ENCODE measurements around the gene CMC2. TPM values are rescaled to one million over a fixed set of nuclear protein-coding genes. Genes with fewer than 3 reads are reported as not detected.

CMC2 gene
- total and polyA plus RNA-seq, 5 donors from 2014 or later = 78.1 to 210 (median 164) TPM

DNA sequence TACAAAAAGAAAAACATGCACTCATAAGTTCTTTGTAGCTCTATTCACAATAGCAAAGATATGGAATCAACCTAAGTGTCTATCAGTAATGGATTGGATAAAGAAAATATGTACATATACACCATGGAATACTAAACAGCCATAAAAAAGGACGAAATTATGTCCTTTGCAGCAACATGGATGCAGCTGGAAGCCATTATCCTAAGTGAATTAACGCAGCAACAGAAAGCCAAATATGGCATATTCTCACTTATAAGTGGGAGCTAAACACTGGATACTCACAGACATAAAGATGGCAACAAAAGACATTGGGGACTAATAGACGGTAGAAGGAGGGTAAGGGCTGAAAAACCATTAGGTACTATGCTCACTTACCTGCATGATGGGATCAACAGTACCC is 5.8 kb downstream of the CMC2 start:
- H3K36me3 Mint-ChIP-seq = peaks cover 5% of the 10 kb centered on the region
- ATAC-seq (ENCODE audit: low read depth in 2 of 2) (no peak), DNase-seq (no peak)
- peaks cover 44 to 85% (median 61%) of the 10 kb centered on the region in 4 donors for H3K4me1 Mint-ChIP-seq
- Histone ChIP-seq H3K9me3 (ENCODE audit: control insufficient read depth in 2 of 2, low read length in 2 of 2) (no peaks in the 10 kb centered on the region), H3K4me3 (ENCODE audit: low read depth, low read length) (no peak overlapping the region), H3K4me1 (ENCODE audit: control insufficient read depth, insufficient read depth, low read length, poor library complexity, severe bottlenecking) (peaks cover 39% of the 10 kb centered on the region), H3K36me3 (ENCODE audit: control insufficient read depth, insufficient read depth, low read length) (no peaks in the 10 kb centered on the region), H3K27me3 (ENCODE audit: control insufficient read depth, insufficient read depth, low read length) (no peaks in the 10 kb centered on the region), H3K27ac (ENCODE audit: insufficient read depth, low read length, poor library complexity, severe bottlenecking) (no peak overlapping the region)
- H3K9me3 Mint-ChIP-seq = no peaks in the 10 kb centered on the region
- peak overlapping the region in 1 of 4 donors; percentile 66 for H3K4me3 Mint-ChIP-seq
- peak overlapping the region in 2 of 3 donors; percentile 20 to 38 for H3K27ac Mint-ChIP-seq
- no peaks in the 10 kb centered on the region for H3K27me3 Mint-ChIP-seq

DNA sequence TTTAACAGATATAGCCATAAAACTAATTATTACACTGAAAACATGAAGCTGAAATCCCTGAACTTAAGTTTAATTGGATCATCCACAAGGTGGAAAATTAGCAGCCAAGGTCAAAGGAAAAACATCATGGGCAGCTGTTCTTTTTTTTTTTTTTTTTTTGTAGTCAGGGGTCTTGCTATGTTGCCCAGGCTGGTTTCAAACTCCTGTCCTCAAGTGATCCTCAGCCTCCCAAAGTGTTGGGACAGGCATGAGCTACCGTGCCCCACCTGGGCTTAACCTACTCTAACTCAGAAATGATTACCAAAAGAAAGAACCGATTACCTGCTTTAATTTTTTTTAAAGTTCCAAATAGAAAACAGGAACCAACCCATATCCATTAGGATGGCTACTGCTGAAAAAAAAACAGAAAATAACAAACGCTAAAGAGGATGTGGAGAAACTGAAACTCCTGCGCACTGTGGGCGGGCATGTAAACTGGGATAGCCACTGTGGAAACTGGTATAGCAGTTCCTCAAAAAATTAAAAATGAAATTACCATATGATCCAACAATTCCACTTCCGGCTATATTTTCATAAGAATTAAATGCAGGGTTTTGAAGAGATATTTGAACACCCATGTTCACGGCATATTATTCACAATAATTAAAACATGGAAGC is 8.6 kb downstream of the CMC2 start:
- Mint-ChIP-seq H3K4me3 (peak overlapping the region; percentile 89 to 98 (median 93)), H3K27ac (peak overlapping the region; percentile 36 to 99 (median 96)), H3K9me3 (no peaks in the 10 kb centered on the region), H3K4me1 (peaks cover 47 to 88% (median 67%) of the 10 kb centered on the region in 4 donors), H3K36me3 (peaks cover 5% of the 10 kb centered on the region), H3K27me3 (no peaks in the 10 kb centered on the region)
- H3K36me3 ChIP-seq (ENCODE audit: control insufficient read depth, insufficient read depth, low read length) = no peaks in the 10 kb centered on the region
- peak overlapping the region; percentile 99 for H3K4me3 ChIP-seq (ENCODE audit: low read depth, low read length)
- no peak for DNase-seq
- peaks cover 15% of the 10 kb centered on the region for H3K4me1 ChIP-seq (ENCODE audit: control insufficient read depth, insufficient read depth, low read length, poor library complexity, severe bottlenecking)
- no peak for ATAC-seq (ENCODE audit: low read depth in 2 of 2)
- H3K27me3 ChIP-seq (ENCODE audit: control insufficient read depth, insufficient read depth, low read length) = no peaks in the 10 kb centered on the region
- peak overlapping the region; percentile 85 for H3K27ac ChIP-seq (ENCODE audit: insufficient read depth, low read length, poor library complexity, severe bottlenecking)
- H3K9me3 ChIP-seq (ENCODE audit: control insufficient read depth in 2 of 2, low read length in 2 of 2) = no peaks in the 10 kb centered on the region

DNA sequence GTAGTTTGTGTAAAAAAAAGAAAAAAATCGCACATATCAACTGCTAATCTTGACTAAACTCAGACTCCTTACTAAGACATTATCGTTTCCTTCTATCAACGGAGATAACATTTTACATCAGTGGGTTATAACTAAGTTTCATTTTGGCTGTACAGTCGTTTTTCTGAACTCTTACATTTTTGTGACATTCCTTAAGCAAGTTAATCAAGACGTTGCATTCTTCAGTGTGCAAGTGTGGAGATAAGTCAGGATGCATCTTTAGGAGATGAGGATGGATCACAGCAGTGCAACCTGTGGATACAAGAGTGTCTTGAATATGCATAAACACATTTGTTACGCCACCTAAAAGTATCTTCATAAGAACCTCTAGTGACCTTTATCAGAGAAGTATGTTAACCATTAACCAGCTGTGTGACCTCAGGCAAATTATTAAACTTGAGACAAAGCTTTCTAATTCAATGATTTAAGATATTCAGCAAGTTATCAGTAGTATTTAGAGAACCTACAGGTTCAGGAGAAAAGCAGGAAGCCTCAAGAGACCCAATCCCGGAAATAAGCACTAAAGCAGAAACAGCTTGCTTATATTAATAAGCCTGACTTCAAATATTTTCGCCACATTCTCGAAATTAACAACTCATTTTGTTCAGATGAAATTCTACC is 9.4 kb downstream of the CMC2 start:
- Mint-ChIP-seq H3K27me3 (no peaks in the 10 kb centered on the region), H3K4me3 (peak overlapping the region; percentile 89 to 98 (median 93)), H3K27ac (peak overlapping the region; percentile 96 to 99 (median 98)), H3K36me3 (peaks cover 5% of the 10 kb centered on the region), H3K9me3 (no peaks in the 10 kb centered on the region), H3K4me1 (peaks cover 46 to 89% (median 66%) of the 10 kb centered on the region in 4 donors)
- no peaks in the 10 kb centered on the region for H3K27me3 ChIP-seq (ENCODE audit: control insufficient read depth, insufficient read depth, low read length)
- peak in 2 of 3 donors; percentile 30 to 67 for DNase-seq
- H3K4me1 ChIP-seq (ENCODE audit: control insufficient read depth, insufficient read depth, low read length, poor library complexity, severe bottlenecking) = peaks cover 9% of the 10 kb centered on the region
- ATAC-seq (ENCODE audit: low read depth in 2 of 2) = peak; percentile 56 to 61
- peaks cover 2% of the 10 kb centered on the region for H3K36me3 ChIP-seq (ENCODE audit: control insufficient read depth, insufficient read depth, low read length)
- no peaks in the 10 kb centered on the region for H3K9me3 ChIP-seq (ENCODE audit: control insufficient read depth in 2 of 2, low read length in 2 of 2)
- peak overlapping the region; percentile 85 for H3K27ac ChIP-seq (ENCODE audit: insufficient read depth, low read length, poor library complexity, severe bottlenecking)
- H3K4me3 ChIP-seq (ENCODE audit: low read depth, low read length) = peak overlapping the region; percentile 99

DNA sequence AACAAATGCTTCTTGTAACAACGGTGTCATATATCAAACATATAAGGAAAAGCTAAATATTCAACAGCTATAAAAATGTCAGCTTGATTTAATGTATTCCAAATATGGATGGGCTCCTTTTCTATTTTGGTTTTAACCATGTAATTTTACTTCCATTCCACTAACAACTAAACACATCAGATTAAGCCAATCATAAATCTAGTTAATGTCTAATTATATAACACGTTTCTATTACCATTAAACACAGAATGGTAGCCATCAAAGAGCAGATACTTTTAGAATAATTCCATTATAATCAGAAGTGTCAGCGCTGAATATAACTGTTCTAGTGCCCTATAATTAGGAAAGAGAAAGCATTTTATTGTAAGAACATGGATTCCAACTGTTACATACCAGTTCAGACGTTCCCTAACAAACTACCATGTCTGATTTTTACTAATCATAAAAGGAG is 10.0 kb downstream of the CMC2 start:
- peaks cover 5% of the 10 kb centered on the region for H3K36me3 Mint-ChIP-seq
- Histone ChIP-seq H3K36me3 (ENCODE audit: control insufficient read depth, insufficient read depth, low read length) (peaks cover 6% of the 10 kb centered on the region), H3K27me3 (ENCODE audit: control insufficient read depth, insufficient read depth, low read length) (no peaks in the 10 kb centered on the region), H3K4me1 (ENCODE audit: control insufficient read depth, insufficient read depth, low read length, poor library complexity, severe bottlenecking) (peaks cover 9% of the 10 kb centered on the region), H3K27ac (ENCODE audit: insufficient read depth, low read length, poor library complexity, severe bottlenecking) (peak overlapping the region; percentile 85), H3K9me3 (ENCODE audit: control insufficient read depth in 2 of 2, low read length in 2 of 2) (no peaks in the 10 kb centered on the region), H3K4me3 (ENCODE audit: low read depth, low read length) (peak overlapping the region; percentile 99)
- peaks cover 45 to 84% (median 65%) of the 10 kb centered on the region in 4 donors for H3K4me1 Mint-ChIP-seq
- DNase-seq (no peak), ATAC-seq (ENCODE audit: low read depth in 2 of 2) (no peak)
- H3K9me3 Mint-ChIP-seq = no peaks in the 10 kb centered on the region
- peak overlapping the region; percentile 96 to 99 (median 98) for H3K27ac Mint-ChIP-seq
- no peaks in the 10 kb centered on the region for H3K27me3 Mint-ChIP-seq
- H3K4me3 Mint-ChIP-seq = peak overlapping the region; percentile 89 to 98 (median 93)

DNA sequence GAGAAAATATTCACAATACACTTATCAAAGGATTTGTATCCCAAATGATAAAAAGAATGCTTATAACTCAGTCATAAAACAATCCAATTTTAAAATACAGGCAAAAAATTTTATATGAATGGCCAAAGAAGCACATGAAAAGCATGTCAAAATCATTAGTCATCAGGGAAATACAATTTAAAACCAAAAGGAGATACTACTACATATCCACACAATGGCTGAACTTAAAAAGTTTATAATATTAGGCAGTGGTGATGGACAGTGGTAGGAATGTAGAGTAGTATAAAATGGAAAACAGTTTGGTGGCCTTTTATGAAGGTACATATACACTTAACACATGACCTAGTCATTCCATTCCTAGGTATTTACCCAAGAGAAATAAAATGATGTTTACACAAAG is 12.2 kb downstream of the CMC2 start:
- H3K4me3 ChIP-seq (ENCODE audit: low read depth, low read length) = no peak overlapping the region
- H3K9me3 ChIP-seq (ENCODE audit: control insufficient read depth in 2 of 2, low read length in 2 of 2) = no peaks in the 10 kb centered on the region
- peaks cover 38 to 70% (median 51%) of the 10 kb centered on the region in 4 donors for H3K4me1 Mint-ChIP-seq
- peaks cover 18% of the 10 kb centered on the region for H3K36me3 ChIP-seq (ENCODE audit: control insufficient read depth, insufficient read depth, low read length)
- peaks cover 8% of the 10 kb centered on the region for H3K36me3 Mint-ChIP-seq
- no peak for ATAC-seq (ENCODE audit: low read depth in 2 of 2)
- DNase-seq = no peak
- peak overlapping the region in 1 of 3 donors; percentile 29 for H3K27ac Mint-ChIP-seq
- H3K4me3 Mint-ChIP-seq = peak overlapping the region in 1 of 4 donors; percentile 23
- no peaks in the 10 kb centered on the region for H3K9me3 Mint-ChIP-seq
- no peaks in the 10 kb centered on the region for H3K27me3 ChIP-seq (ENCODE audit: control insufficient read depth, insufficient read depth, low read length)
- no peak overlapping the region for H3K27ac ChIP-seq (ENCODE audit: insufficient read depth, low read length, poor library complexity, severe bottlenecking)
- H3K27me3 Mint-ChIP-seq = no peaks in the 10 kb centered on the region
- H3K4me1 ChIP-seq (ENCODE audit: control insufficient read depth, insufficient read depth, low read length, poor library complexity, severe bottlenecking) = peaks cover 9% of the 10 kb centered on the region

DNA sequence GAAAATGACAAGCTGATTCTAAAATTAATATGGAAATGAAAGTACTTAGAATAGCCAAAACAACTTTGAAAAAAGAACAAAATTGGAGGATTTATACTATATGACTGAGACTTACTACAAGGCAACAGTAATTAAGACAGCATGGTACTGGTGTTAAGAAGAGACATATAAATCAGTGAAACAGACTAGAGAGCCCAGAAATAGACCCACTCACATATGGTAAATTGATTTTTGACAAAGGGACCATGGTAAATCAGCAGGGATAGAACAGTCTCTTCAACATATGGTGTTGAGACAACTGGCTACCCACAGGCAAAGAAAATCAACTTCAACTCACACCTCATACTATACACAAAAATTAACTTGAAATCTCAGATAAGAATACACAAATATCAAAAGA is 12.9 kb downstream of the CMC2 start:
- H3K27ac Mint-ChIP-seq = peak overlapping the region in 2 of 3 donors; percentile 2 to 29
- no peak for ATAC-seq (ENCODE audit: low read depth in 2 of 2)
- peaks cover 9% of the 10 kb centered on the region for H3K4me1 ChIP-seq (ENCODE audit: control insufficient read depth, insufficient read depth, low read length, poor library complexity, severe bottlenecking)
- no peaks in the 10 kb centered on the region for H3K9me3 ChIP-seq (ENCODE audit: control insufficient read depth in 2 of 2, low read length in 2 of 2)
- H3K36me3 ChIP-seq (ENCODE audit: control insufficient read depth, insufficient read depth, low read length) = peaks cover 19% of the 10 kb centered on the region
- no peak overlapping the region for H3K27ac ChIP-seq (ENCODE audit: insufficient read depth, low read length, poor library complexity, severe bottlenecking)
- no peaks in the 10 kb centered on the region for H3K27me3 Mint-ChIP-seq
- peaks cover 3% of the 10 kb centered on the region for H3K36me3 Mint-ChIP-seq
- no peak for DNase-seq
- no peak overlapping the region for H3K4me3 ChIP-seq (ENCODE audit: low read depth, low read length)
- peak overlapping the region in 2 of 4 donors; percentile 23 to 59 for H3K4me3 Mint-ChIP-seq
- peaks cover 37 to 68% (median 45%) of the 10 kb centered on the region in 4 donors for H3K4me1 Mint-ChIP-seq
- H3K9me3 Mint-ChIP-seq = no peaks in the 10 kb centered on the region
- no peaks in the 10 kb centered on the region for H3K27me3 ChIP-seq (ENCODE audit: control insufficient read depth, insufficient read depth, low read length)

DNA sequence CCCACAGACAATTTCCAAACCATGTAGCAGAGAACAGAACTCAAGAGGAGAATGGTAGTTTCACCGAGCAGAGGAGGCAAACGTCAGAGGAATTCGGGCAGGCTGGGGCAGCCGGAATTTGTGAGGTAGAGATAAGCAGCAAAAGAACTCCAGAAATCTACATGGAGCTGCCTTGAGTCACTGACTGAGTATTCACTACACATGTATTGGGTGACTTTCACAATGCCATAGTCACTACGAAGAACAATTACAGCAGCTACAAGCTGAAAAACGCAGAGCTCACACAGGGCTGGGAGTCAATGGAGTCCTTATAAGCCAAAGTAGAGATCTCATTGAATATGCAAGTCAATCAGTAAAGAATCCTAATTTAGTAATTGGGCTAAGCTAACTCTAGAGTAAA is 13.4 kb downstream of the CMC2 start:
- peaks cover 33 to 68% (median 43%) of the 10 kb centered on the region in 4 donors for H3K4me1 Mint-ChIP-seq

More for the DNA sequence above, 13.4 kb downstream of the CMC2 start:
- Histone ChIP-seq H3K36me3 (ENCODE audit: control insufficient read depth, insufficient read depth, low read length) (peaks cover 20% of the 10 kb centered on the region), H3K4me3 (ENCODE audit: low read depth, low read length) (no peak overlapping the region), H3K27ac (ENCODE audit: insufficient read depth, low read length, poor library complexity, severe bottlenecking) (no peak overlapping the region), H3K27me3 (ENCODE audit: control insufficient read depth, insufficient read depth, low read length) (no peaks in the 10 kb centered on the region), H3K4me1 (ENCODE audit: control insufficient read depth, insufficient read depth, low read length, poor library complexity, severe bottlenecking) (peaks cover 9% of the 10 kb centered on the region), H3K9me3 (ENCODE audit: control insufficient read depth in 2 of 2, low read length in 2 of 2) (no peaks in the 10 kb centered on the region)
- no peaks in the 10 kb centered on the region for H3K27me3 Mint-ChIP-seq
- peaks cover 3% of the 10 kb centered on the region for H3K36me3 Mint-ChIP-seq
- peak overlapping the region; percentile 29 to 82 (median 60) for H3K27ac Mint-ChIP-seq
- ATAC-seq (ENCODE audit: low read depth in 2 of 2) (no peak), DNase-seq (no peak)
- peak overlapping the region in 2 of 4 donors; percentile 23 to 32 for H3K4me3 Mint-ChIP-seq
- H3K9me3 Mint-ChIP-seq = no peaks in the 10 kb centered on the region

Measured in CD4-positive, CD25-positive, alpha-beta regulatory T cell (primary cell).